ENCODE results near the gene LUC7L2. TPM values are rescaled to one million over a fixed set of nuclear protein-coding genes. Genes with fewer than 3 reads are reported as not detected.

The LUC7L2 gene
- total and polyA plus RNA-seq, 9 of the 15 experiments (the other 6 are each of a cell fraction or from before 2014, with no cell fraction given) = 56.1 to 207 (median 141) TPM

DNA sequence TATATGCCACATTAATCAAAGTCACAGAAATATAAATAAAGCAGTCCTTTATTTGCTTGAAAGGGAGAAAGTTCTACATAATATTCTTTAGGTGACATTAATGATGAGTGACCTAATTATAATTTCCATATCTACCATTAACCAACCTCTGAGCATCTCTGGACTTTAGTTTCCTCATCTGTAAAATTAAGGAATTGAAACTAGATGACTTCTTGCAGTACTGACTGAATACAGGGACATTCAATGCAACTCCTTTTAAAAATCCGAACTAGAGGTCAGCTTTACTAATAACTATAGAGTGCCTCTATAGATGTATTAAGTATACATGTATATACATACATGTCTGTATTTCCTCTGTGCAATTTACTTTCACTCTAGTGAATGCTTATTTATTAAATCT lies 14.7 kb upstream of the LUC7L2 start:
- CTCF ChIA-PET (ENCODE audit: low intra/inter-chr PET ratio) = no interaction called here
- H3K27ac ChIP-seq (ENCODE audit: extremely low read depth, low read depth, low read length) = no peak overlapping the region
- H3K9me3 ChIP-seq (replicated peaks; ENCODE audit: control insufficient read depth, insufficient read depth, low read depth, low read length) = no peaks in the 10 kb centered on the region
- in situ Hi-C loops (cut with MboI) = no loop called here
- peaks cover 28% of the 10 kb centered on the region for H3K79me2 ChIP-seq (ENCODE audit: control insufficient read depth, insufficient read depth, low read length)
- H3K4me3 ChIP-seq = no peak overlapping the region
- no TSS peak for BruUV-seq (replicated peaks)
- ATAC-seq (no peak), DNase-seq (ENCODE audit: extremely low read depth in 1 of 4, low spot score in 3 of 4) (no peak), FAIRE-seq (no peak)
- H3K9me1 ChIP-seq (ENCODE audit: control insufficient read depth, insufficient read depth, low read length) = no peaks in the 10 kb centered on the region
- H3K4me2 ChIP-seq (ENCODE audit: insufficient read depth, low read length) = no peak overlapping the region
- WGBS (ENCODE audit: insufficient coverage, low coverage, missing lambda C conversion rate) = 92% methylated on average over 1 of the region's 1 CpG
- no peaks in the 10 kb centered on the region for H4K20me1 ChIP-seq (replicated peaks; ENCODE audit: control insufficient read depth, insufficient read depth, low read length)
- H2AFZ ChIP-seq (ENCODE audit: low read depth, low read length) = no peak overlapping the region
- no peaks in the 10 kb centered on the region for H3K27me3 ChIP-seq (ENCODE audit: control insufficient read depth in 2 of 2, insufficient read depth in 2 of 2, low read length in 2 of 2)
- peaks cover 4% of the 10 kb centered on the region in 2 experiments; a peak in 2 of 5 replicates for H3K4me1 ChIP-seq (replicated peaks in 1 of 2; ENCODE audit: control insufficient read depth in 2 of 2, insufficient read depth in 2 of 2, low read length in 2 of 2)
- H3K9ac ChIP-seq (ENCODE audit: insufficient read depth in 1 of 2, low read depth in 2 of 2, low read length in 2 of 2) = no peak overlapping the region
- peaks cover 26% of the 10 kb centered on the region; the same call in 2 of the 3 replicates for H3K36me3 ChIP-seq (ENCODE audit: control insufficient read depth, insufficient read depth, low read length)
- TF ChIP-seq, protein P1, sequence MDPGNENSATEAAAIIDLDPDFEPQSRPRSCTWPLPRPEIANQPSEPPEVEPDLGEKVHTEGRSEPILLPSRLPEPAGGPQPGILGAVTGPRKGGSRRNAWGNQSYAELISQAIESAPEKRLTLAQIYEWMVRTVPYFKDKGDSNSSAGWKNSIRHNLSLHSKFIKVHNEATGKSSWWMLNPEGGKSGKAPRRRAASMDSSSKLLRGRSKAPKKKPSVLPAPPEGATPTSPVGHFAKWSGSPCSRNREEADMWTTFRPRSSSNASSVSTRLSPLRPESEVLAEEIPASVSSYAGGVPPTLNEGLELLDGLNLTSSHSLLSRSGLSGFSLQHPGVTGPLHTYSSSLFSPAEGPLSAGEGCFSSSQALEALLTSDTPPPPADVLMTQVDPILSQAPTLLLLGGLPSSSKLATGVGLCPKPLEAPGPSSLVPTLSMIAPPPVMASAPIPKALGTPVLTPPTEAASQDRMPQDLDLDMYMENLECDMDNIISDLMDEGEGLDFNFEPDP (CRISPR knock-in tag; IDR thresholded peaks at IDR 0.05) = no peak
- no peak for TF ChIP-seq POU5F1 (IDR thresholded peaks at IDR 0.05; ENCODE audit: borderline replicate concordance, low read depth, low read length, partially characterized antibody)
- no peak for TF ChIP-seq HMGN3 (IDR thresholded peaks at IDR 0.05; ENCODE audit: borderline replicate concordance, extremely low read depth, insufficient read length, low read depth, low read length)
- TF ChIP-seq ZKSCAN8 (CRISPR knock-in tag; IDR thresholded peaks at IDR 0.05) = no peak
- no peak for TF ChIP-seq CREM (IDR thresholded peaks at IDR 0.05; ENCODE audit: low read depth)
- TF ChIP-seq DNMT1 (IDR thresholded peaks at IDR 0.05) = no peak
- TF ChIP-seq, protein P2, sequence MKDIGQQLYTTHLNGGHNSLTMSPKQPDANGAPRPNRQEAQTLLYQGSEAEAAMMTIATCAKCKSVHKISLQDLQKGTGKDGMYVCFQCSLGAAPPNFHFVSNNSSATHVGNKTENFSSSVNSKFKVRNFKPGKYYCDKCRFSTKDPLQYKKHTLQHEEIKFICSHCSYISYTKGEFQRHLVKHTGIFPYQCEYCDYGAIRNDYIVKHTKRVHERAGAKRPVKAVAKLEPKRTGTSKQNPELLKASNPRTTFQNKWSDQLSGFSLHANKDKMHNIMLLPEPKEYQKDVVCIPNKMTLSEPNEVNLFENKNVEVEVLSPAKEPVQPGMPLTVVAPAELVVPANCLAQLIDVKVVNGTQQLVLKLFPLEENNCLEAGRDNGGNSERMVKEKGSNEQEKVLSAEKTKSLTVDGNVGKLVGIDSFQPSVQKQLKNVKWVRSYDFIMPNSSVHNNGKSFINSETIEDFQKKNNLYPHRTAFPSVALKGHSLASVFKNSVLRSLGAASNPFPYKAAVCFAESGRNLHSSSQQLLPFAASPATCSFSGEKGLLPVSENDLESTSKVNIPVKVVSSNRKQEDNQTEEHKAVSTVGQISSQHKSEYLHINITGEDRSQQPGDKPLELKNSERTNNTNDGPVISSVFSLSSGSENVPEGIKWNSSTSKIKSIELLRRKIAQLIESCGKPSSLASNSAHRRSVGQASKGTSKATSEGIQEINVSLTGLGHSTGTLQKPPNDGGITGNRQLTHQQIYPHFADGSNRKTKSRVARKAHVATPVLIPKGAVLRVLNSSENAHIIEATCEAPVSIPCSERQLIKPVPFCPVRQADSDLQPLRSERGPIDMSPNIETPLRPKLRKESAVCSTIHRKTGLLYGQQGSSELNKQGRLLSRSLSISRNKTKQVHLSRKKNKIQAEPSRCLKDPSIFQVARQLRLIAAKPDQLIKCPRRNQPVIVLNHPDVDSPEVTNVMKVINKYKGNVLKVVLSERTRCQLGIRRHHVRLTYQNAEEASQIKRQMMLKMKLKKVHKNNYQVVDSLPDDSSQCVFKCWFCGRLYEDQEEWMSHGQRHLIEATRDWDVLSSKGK (CRISPR knock-in tag; IDR thresholded peaks at IDR 0.05) = no peak
- TF ChIP-seq, protein P3, sequence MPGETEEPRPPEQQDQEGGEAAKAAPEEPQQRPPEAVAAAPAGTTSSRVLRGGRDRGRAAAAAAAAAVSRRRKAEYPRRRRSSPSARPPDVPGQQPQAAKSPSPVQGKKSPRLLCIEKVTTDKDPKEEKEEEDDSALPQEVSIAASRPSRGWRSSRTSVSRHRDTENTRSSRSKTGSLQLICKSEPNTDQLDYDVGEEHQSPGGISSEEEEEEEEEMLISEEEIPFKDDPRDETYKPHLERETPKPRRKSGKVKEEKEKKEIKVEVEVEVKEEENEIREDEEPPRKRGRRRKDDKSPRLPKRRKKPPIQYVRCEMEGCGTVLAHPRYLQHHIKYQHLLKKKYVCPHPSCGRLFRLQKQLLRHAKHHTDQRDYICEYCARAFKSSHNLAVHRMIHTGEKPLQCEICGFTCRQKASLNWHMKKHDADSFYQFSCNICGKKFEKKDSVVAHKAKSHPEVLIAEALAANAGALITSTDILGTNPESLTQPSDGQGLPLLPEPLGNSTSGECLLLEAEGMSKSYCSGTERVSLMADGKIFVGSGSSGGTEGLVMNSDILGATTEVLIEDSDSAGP (CRISPR knock-in tag; IDR thresholded peaks at IDR 0.05) = no peak
- POLR2A ChIA-PET = interaction anchor here (0.8 to 3.1 kb wide), 3 partner anchors 9 to 15 kb away, joined by 3 to 15 read pairs (median 3); partner anchors contain the start of gene LUC7L2
- intact Hi-C loops (cut with micrococcal nuclease) = loop anchor here (10.0 kb wide), 1 partner anchor 210 kb away; a partner anchor contains a TSS
